KOPT-K1 (cell line): Measurements from ENCODE around the gene SPATA25.

ENCODE experiments used
- H3K27ac ChIP-seq: fragments of 200-600 bp; sonication (generic); 2 replicates; pipeline ENCODE4 v1.5.1; 2016; ENCODE audit warnings: antibody characterized with exemption, mild to moderate bottlenecking, low read depth, low read length; ENCODE audit not compliant: poor library complexity, severe bottlenecking
- H3K36me3 ChIP-seq: fragments of 200-600 bp; sonication (generic); 2 replicates; pipeline ENCODE4 v1.5.1; 2017; ENCODE audit warnings: antibody characterized with exemption, mild to moderate bottlenecking, low read length, moderate library complexity; ENCODE audit not compliant: insufficient read depth
- H3K9me3 ChIP-seq: fragments of 200-600 bp; sonication (generic); 2 replicates; pipeline ENCODE4 v1.5.1; 2017; ENCODE audit warnings: antibody characterized with exemption, low read length, mild to moderate bottlenecking; ENCODE audit not compliant: insufficient read depth, poor library complexity, severe bottlenecking

SPATA25 gene

GRCh38 chr20:45920462-45921336 is 33.3 kb upstream of the SPATA25 start:
- Histone ChIP-seq H3K27ac (no peak overlapping the region), H3K9me3 (no peaks in the 10 kb centered on the region)

GRCh38 chr20:45919542-45920399 is 32.3 kb upstream of the SPATA25 start:
- Histone ChIP-seq H3K27ac (no peak overlapping the region), H3K36me3 (no peaks in the 10 kb centered on the region), H3K9me3 (no peaks in the 10 kb centered on the region)

More at GRCh38 chr20:45920462-45921336, 33.3 kb upstream of the SPATA25 start:
- no peaks in the 10 kb centered on the region for H3K36me3 ChIP-seq

- Histone ChIP-seq H3K36me3 (no peaks in the 10 kb centered on the region), H3K27ac (no peak overlapping the region), H3K9me3 (no peaks in the 10 kb centered on the region)
Observed at GRCh38 chr20:45918779-45919537, 31.5 kb upstream of the SPATA25 start.

- no peak overlapping the region for H3K27ac ChIP-seq
- H3K36me3 ChIP-seq: no peaks in the 10 kb centered on the region
- H3K9me3 ChIP-seq: no peaks in the 10 kb centered on the region
Observed at GRCh38 chr20:45918182-45918737, 30.8 kb upstream of the SPATA25 start.

- H3K36me3 ChIP-seq: no peaks in the 10 kb centered on the region
- H3K27ac ChIP-seq: no peak overlapping the region
- no peaks in the 10 kb centered on the region for H3K9me3 ChIP-seq
Observed at GRCh38 chr20:45917790-45918141, 30.3 kb upstream of the SPATA25 start.

- no peaks in the 10 kb centered on the region for H3K9me3 ChIP-seq
Observed at GRCh38 chr20:45913116-45913515, 25.7 kb upstream of the SPATA25 start.

GRCh38 chr20:45912344-45912682 is 24.9 kb upstream of the SPATA25 start:
- Histone ChIP-seq H3K9me3 (no peaks in the 10 kb centered on the region), H3K27ac (no peak overlapping the region), H3K36me3 (no peaks in the 10 kb centered on the region)

More at GRCh38 chr20:45913116-45913515, 25.7 kb upstream of the SPATA25 start:
- no peak overlapping the region for H3K27ac ChIP-seq
- H3K36me3 ChIP-seq: no peaks in the 10 kb centered on the region

GRCh38 chr20:45911486-45912343 is 24.3 kb upstream of the SPATA25 start, which contains the start of gene PLTP:
Gene PLTP (minus strand): TSS chr20:45912155. CDS start chr20:45911452, 703 bp downstream.
- H3K36me3 ChIP-seq: no peaks in the 10 kb centered on the region
- no peak within 1 kb of the TSS for H3K27ac ChIP-seq

GRCh38 chr20:45910670-45911485 is 23.5 kb upstream of the SPATA25 start:
- Histone ChIP-seq H3K36me3 (no peaks in the 10 kb centered on the region), H3K9me3 (no peaks in the 10 kb centered on the region), H3K27ac (no peak overlapping the region)

More at GRCh38 chr20:45911486-45912343, 24.3 kb upstream of the SPATA25 start, which contains the start of gene PLTP:
- no peaks in the 10 kb centered on the region for H3K9me3 ChIP-seq

- Histone ChIP-seq H3K9me3 (no peaks in the 10 kb centered on the region), H3K36me3 (no peaks in the 10 kb centered on the region), H3K27ac (no peak overlapping the region)
Observed at GRCh38 chr20:45909817-45910669, 22.6 kb upstream of the SPATA25 start.

- Histone ChIP-seq H3K36me3 (no peaks in the 10 kb centered on the region), H3K27ac (no peak overlapping the region), H3K9me3 (no peaks in the 10 kb centered on the region)
Observed at GRCh38 chr20:45909336-45909808, 21.9 kb upstream of the SPATA25 start.

GRCh38 chr20:45908084-45908483 is 20.7 kb upstream of the SPATA25 start:
- H3K9me3 ChIP-seq: no peaks in the 10 kb centered on the region
- no peaks in the 10 kb centered on the region for H3K36me3 ChIP-seq
- no peak overlapping the region for H3K27ac ChIP-seq
